ENCODE data around the gene FPR3.

Gene FPR3

GRCh38 chr19:51820011-51820410, 25.1 kb downstream of the FPR3 start:
- TF ChIP-seq TEAD4 (IDR thresholded peaks at IDR 0.05): no peak
- no peak for TF ChIP-seq TCF12 (IDR thresholded peaks at IDR 0.05; ENCODE audit: low read depth)
- TF ChIP-seq, protein P1, sequence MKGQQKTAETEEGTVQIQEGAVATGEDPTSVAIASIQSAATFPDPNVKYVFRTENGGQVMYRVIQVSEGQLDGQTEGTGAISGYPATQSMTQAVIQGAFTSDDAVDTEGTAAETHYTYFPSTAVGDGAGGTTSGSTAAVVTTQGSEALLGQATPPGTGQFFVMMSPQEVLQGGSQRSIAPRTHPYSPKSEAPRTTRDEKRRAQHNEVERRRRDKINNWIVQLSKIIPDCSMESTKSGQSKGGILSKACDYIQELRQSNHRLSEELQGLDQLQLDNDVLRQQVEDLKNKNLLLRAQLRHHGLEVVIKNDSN (IDR thresholded peaks at IDR 0.05): no peak
- TF ChIP-seq YY1 (IDR thresholded peaks at IDR 0.05; ENCODE audit: low read depth): no peak
- TF ChIP-seq CEBPB (IDR thresholded peaks at IDR 0.05): no peak
- no peak for TF ChIP-seq NFIC (IDR thresholded peaks at IDR 0.05)
- no peak for TF ChIP-seq ZBTB7A (IDR thresholded peaks at IDR 0.05; ENCODE audit: low read depth)
- no peak for TF ChIP-seq EP300 (IDR thresholded peaks at IDR 0.05; ENCODE audit: borderline replicate concordance)

GRCh38 chr19:51820831-51821446, 26.0 kb downstream of the FPR3 start:
- TF ChIP-seq TAF1 (IDR thresholded peaks at IDR 0.05; ENCODE audit: low read depth) (no peak), NFIC (IDR thresholded peaks at IDR 0.05) (0 out of 2 replicates have a peak, but pooled peaks have one; percentile 38)

DNA sequence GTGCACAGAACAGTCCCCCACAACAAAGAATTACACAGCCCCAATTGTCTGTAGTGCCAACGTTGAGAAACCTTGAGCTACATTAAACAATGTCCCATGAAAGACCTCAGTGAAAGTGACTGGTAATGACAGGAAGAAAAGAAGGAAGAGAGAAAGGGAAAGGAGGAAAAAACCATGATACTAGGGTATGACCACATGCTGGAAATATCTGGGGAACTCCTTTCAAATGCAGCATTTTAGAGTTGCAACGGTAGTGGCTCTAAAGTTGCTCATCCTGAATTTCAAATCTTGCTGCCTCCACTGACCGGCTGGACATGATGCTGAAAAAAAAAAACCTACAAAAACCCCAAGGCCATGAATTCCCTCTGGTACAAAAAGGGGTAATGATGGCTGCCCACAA, 26.5 kb downstream of the FPR3 start:
- TF ChIP-seq REST (IDR thresholded peaks at IDR 0.05; ENCODE audit: low read depth): no peak
- TF ChIP-seq, protein P2, sequence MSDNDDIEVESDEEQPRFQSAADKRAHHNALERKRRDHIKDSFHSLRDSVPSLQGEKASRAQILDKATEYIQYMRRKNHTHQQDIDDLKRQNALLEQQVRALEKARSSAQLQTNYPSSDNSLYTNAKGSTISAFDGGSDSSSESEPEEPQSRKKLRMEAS (IDR thresholded peaks at IDR 0.05): no peak
- TF ChIP-seq, protein P1 (IDR thresholded peaks at IDR 0.05): no peak
- no peak for TF ChIP-seq EGR1 (IDR thresholded peaks at IDR 0.05)
- TF ChIP-seq NFIC (IDR thresholded peaks at IDR 0.05): no peak
- no peak for TF ChIP-seq EP300 (IDR thresholded peaks at IDR 0.05; ENCODE audit: borderline replicate concordance)
- TF ChIP-seq TAF1 (IDR thresholded peaks at IDR 0.05; ENCODE audit: low read depth): no peak
- no peak for TF ChIP-seq CEBPB (IDR thresholded peaks at IDR 0.05)
- no peak for TF ChIP-seq YY1 (IDR thresholded peaks at IDR 0.05; ENCODE audit: low read depth)
- no peak for TF ChIP-seq TEAD4 (IDR thresholded peaks at IDR 0.05)
- no peak for TF ChIP-seq TCF12 (IDR thresholded peaks at IDR 0.05; ENCODE audit: low read depth)
- no peak for TF ChIP-seq RAD21 (IDR thresholded peaks at IDR 0.05; ENCODE audit: low read depth)
- no peak for TF ChIP-seq CREB1 (IDR thresholded peaks at IDR 0.05; ENCODE audit: low read depth)
- no peak for TF ChIP-seq ZBTB7A (IDR thresholded peaks at IDR 0.05; ENCODE audit: low read depth)

DNA sequence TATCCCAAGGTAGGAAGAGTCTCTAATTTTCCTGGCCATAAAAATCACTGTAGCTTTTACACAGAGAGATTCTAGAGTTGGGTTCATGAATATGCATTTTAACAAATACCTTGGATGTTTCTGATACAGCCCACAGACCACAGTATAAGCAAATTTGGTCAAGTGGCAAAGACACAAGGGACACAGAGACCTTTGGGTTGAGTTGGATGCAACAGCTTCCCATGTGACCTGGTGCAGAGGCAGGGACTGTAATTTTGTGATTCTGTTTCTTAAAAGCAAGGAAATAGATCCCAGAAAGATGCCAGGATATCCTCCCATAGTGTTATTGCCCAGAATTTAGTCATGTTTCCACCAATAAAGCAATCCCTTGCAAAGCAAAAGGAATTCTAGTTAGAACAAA, 27.0 kb downstream of the FPR3 start:
- TF ChIP-seq TCF12 (IDR thresholded peaks at IDR 0.05; ENCODE audit: low read depth): no peak

DNA sequence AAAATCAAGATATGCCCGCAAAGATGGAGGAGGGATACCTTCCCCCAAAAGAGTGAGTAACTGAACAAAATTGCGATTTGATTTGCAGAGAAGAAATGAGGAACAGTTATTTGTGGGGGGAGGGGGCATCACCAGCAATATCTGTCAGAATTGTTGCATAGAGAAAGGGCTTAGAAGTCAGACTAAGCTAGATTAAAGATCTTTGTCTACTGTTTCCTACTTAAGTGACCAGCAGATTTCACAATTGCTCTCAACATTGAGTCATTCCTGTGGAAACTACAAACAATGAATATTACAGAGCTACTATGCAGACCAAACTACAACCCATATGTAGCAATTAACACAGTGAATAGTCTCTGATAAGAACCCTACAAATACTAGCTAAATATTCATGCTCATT, 27.4 kb downstream of the FPR3 start:
- no peak for TF ChIP-seq FOXM1 (IDR thresholded peaks at IDR 0.05; ENCODE audit: borderline replicate concordance, low read depth)
- TF ChIP-seq, protein P1 (IDR thresholded peaks at IDR 0.05): no peak
- TF ChIP-seq CREB1 (IDR thresholded peaks at IDR 0.05; ENCODE audit: low read depth): no peak
- TF ChIP-seq, protein P2 (IDR thresholded peaks at IDR 0.05): no peak
- no peak for TF ChIP-seq CEBPB (IDR thresholded peaks at IDR 0.05)
- TF ChIP-seq EGR1 (IDR thresholded peaks at IDR 0.05): no peak
- no peak for TF ChIP-seq NFIC (IDR thresholded peaks at IDR 0.05)
- no peak for TF ChIP-seq TAF1 (IDR thresholded peaks at IDR 0.05; ENCODE audit: low read depth)
- TF ChIP-seq TEAD4 (IDR thresholded peaks at IDR 0.05): no peak
- TF ChIP-seq REST (IDR thresholded peaks at IDR 0.05; ENCODE audit: low read depth): no peak
- TF ChIP-seq ZBTB7A (IDR thresholded peaks at IDR 0.05; ENCODE audit: low read depth): no peak
- TF ChIP-seq RAD21 (IDR thresholded peaks at IDR 0.05; ENCODE audit: low read depth): no peak
- TF ChIP-seq YY1 (IDR thresholded peaks at IDR 0.05; ENCODE audit: low read depth): no peak
- TF ChIP-seq EP300 (IDR thresholded peaks at IDR 0.05; ENCODE audit: borderline replicate concordance): no peak
- TF ChIP-seq TCF12 (IDR thresholded peaks at IDR 0.05; ENCODE audit: low read depth): no peak

DNA sequence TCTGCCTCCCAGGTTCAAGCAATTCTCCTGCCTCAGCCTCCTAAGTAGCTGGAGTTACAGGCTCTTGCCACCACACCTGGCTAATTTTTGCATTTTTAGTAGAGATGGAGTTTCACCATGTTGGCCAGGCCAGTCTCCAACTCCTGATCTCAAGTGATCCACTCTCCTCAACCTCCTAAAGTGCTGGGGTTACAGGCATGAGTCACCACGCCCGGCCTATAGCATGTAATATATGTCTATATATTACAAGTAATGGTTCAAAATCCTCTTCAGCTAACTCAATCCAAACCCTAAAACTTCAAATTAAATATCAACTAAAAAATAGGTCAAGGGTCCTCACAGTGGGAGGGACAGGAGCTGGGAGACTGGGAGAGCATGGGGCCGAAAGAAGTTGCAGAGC, 28.0 kb downstream of the FPR3 start:
- TF ChIP-seq, protein P1 (IDR thresholded peaks at IDR 0.05): no peak
- TF ChIP-seq EGR1 (IDR thresholded peaks at IDR 0.05) (no peak), ZBTB7A (IDR thresholded peaks at IDR 0.05; ENCODE audit: low read depth) (no peak), YY1 (IDR thresholded peaks at IDR 0.05; ENCODE audit: low read depth) (no peak), TEAD4 (IDR thresholded peaks at IDR 0.05) (no peak), REST (IDR thresholded peaks at IDR 0.05; ENCODE audit: low read depth) (no peak), CREB1 (IDR thresholded peaks at IDR 0.05; ENCODE audit: low read depth) (no peak), EP300 (IDR thresholded peaks at IDR 0.05; ENCODE audit: borderline replicate concordance) (no peak)

All from Ishikawa (cell line).